ENCODE results near the gene PLA2G4C.

- TF ChIP-seq CTCF (IDR thresholded peaks at IDR 0.05; ENCODE audit: borderline replicate concordance, extremely low read depth, low read length, poor library complexity, severe bottlenecking) (no peak), EZH2 (IDR thresholded peaks at IDR 0.05; ENCODE audit: borderline replicate concordance, low read depth, low read length, severe bottlenecking) (no peak)
Observed at GRCh38 chr19:48025480-48025879, 85.1 kb downstream of the PLA2G4C start.
